Heart left ventricle (tissue), 13 donors: ENCODE results near the gene PRSS35.

Source experiments
- POLR2A ChIP-seq, 2 donors: fragments of 450-650 bp; IDR thresholded peaks; one replicate each; pipeline ENCODE4 v1.6.1; 2017; ENCODE audit warnings: antibody characterized with exemption in 2 of 2, mild to moderate bottlenecking in 2 of 2, moderate library complexity in 2 of 2
- TF ChIP-seq, protein P1 (sequence below), 12 donors: fragments of 200-600 bp; sonication (generic) in 4 of 12; IDR thresholded peaks; one replicate each; pipeline versions ENCODE4 v1.5.0 to v1.8.0; 2018 to 2022; ENCODE audit warnings: antibody characterized with exemption in 12 of 12, mild to moderate bottlenecking in 5 of 12
- donor health status: ischemic (EF 13 %, LVEDD 7.1; RV severe dilation, severe dysfunction).
- donor health status: DM: no; HTN: yes; CAD: no.
- donor health status: DM: no; HTN: no; CAD: no.
- donor health status: ischemic (EF 25% LVEDD 6.9; RV normal size, moderate dysfunction).
- donor health status: ischemic (EF 25% LVEDD 5.7; RV mildly dilated, moderate dysfunction).
- donor health status: ischemic (EF 35%, LVEDD 5.7; RV mildly dilated, moderate dysfunction).
- donor health status: nonischemic (EF 11% LVEDD 7.7; RV severe dilation, severe dysfunction).
- donor health status: DM: yes; HTN: yes; CAD: no.
- donor health status: PGD.
- donor health status: ischemic (EF 29% LVEDD 5.4; RV normal size, mild dysfunction).
- donor health status: nonischemic (EF 23%, LVEDD 6.1; RV moderate dilation, normal function).

- TF ChIP-seq, protein P1, sequence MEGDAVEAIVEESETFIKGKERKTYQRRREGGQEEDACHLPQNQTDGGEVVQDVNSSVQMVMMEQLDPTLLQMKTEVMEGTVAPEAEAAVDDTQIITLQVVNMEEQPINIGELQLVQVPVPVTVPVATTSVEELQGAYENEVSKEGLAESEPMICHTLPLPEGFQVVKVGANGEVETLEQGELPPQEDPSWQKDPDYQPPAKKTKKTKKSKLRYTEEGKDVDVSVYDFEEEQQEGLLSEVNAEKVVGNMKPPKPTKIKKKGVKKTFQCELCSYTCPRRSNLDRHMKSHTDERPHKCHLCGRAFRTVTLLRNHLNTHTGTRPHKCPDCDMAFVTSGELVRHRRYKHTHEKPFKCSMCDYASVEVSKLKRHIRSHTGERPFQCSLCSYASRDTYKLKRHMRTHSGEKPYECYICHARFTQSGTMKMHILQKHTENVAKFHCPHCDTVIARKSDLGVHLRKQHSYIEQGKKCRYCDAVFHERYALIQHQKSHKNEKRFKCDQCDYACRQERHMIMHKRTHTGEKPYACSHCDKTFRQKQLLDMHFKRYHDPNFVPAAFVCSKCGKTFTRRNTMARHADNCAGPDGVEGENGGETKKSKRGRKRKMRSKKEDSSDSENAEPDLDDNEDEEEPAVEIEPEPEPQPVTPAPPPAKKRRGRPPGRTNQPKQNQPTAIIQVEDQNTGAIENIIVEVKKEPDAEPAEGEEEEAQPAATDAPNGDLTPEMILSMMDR (IDR thresholded peaks at IDR 0.05), result peak; percentile 27 to 83 (median 56)
- TF ChIP-seq POLR2A (IDR thresholded peaks at IDR 0.05), result no peak
Measured at GRCh38 chr6:83536034-83536646, 23.8 kb downstream of the PRSS35 start.
